GM19239 (cell line): ENCODE measurements around the gene NADK.

Experiments used
- DNase-seq: peaks from one replicate; pipeline ENCODE4 v3.0.0; 2011; ENCODE audit warnings: low spot score; ENCODE audit not compliant: insufficient read length
- FAIRE-seq: peaks from 2 replicates; lab custom pipeline; 2011; peaks lifted over from hg19 to GRCh38; lab: Jason Lieb, UNC

NADK gene

DNA sequence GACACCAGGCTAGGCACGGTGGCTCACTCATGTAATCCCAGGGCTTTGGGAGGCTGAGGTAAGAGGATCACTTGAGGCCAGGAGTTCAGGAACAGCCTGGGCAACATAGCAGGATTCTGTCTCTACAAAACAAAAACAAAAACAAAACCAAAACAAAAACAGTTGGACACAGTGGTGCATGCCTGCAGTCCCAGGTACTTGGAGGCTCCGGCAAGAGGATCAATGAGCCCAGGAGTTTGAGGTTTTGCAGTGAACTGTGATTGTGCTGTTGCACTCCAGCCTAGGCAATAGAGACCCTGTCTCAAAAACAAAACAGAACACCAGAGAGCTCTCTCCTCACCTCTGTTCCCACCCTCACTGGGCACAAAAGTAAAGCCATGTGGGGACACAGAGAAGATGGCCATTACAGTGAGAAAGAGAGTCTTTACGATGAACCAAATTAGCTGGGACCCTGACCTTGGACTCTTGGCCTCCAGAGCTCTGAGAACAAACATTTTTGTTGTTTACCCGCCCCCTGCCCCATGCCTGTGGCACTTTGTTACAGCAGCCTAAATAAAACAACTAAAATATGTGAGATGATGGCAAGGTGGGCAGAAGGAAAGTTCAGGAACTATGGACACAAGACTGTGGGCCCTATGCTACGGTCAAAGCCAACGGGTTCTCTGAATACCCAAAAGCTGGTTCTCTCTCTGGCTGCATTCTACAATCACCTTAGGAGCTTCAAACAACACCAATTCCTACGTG, 9.8 kb downstream of the NADK start:
- no peak for FAIRE-seq
- DNase-seq, result no peak

DNA sequence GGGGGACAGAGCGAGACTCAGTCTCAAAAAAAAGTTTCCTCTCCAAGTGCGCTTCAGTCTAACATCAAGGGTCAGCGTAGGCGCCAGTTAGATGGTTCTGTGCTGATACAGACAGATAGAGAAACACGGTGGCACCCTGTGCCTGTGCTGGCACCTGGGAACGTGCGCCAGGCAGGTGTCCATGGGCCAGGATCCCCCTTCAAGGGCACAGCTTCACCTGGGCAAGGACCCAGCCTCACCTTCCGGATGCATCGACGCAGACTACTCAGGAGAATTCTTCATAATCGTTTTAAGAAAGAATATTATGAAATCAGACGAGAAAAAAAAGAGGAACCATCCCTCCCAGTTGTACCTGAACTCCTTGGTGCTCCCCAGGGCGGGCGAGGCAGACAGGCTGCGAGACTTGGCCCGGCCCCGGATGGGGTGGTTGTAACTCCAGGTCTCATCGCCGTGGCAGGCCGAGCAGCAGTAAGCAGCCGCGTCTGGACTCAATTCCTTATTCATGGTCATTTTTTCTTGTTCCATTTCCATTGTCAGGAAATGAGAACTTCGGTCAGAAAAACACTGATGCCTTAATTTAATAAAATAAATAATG, 13.3 kb downstream of the NADK start:
- FAIRE-seq, result no peak
- DNase-seq, result no peak

DNA sequence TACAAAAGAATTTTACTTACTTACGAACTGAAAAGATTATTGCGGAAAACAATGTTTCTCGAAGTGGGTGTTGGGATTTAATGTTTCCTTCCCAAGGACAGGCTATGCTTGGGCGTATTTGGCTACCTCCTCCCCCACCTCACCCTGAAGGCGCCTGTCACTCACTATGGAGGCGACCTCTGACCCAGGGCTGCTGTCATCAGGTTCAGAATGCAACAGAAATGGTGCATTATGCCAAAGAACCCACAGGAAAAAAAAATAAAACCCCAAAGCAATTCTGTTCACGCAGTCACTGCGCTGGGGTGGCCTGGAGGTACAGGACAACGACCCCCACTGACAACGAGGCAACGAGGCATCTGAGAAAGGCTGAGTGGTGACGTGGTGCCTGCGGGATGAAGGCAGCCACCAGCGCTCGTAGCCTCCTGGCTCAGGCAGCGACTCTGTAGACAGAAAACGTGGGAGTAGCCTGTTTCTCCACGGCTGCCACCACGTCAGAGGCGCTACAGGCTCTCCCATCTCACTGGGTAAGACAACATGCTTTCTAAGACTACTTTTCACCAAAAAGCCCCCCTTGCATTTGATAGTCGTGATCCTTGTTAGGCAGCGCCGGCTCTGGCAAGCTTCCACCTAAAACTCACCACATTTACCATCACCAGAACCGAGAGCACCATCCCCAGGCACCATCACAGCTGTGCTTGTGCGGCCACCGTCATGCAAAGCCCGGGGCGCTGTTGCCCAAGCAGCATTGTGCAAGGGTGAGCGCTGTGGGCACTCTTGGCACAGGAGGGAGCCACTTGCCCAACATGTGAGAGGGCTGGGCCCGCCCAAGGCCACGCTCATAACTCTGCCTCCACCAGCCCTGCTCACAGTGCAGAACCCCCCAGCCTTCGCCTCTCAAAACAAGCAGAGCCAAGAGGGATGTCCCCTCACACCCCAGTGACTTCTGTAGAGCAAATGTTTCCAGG, 14.3 kb downstream of the NADK start:
- DNase-seq, result no peak
- FAIRE-seq, result no peak

DNA sequence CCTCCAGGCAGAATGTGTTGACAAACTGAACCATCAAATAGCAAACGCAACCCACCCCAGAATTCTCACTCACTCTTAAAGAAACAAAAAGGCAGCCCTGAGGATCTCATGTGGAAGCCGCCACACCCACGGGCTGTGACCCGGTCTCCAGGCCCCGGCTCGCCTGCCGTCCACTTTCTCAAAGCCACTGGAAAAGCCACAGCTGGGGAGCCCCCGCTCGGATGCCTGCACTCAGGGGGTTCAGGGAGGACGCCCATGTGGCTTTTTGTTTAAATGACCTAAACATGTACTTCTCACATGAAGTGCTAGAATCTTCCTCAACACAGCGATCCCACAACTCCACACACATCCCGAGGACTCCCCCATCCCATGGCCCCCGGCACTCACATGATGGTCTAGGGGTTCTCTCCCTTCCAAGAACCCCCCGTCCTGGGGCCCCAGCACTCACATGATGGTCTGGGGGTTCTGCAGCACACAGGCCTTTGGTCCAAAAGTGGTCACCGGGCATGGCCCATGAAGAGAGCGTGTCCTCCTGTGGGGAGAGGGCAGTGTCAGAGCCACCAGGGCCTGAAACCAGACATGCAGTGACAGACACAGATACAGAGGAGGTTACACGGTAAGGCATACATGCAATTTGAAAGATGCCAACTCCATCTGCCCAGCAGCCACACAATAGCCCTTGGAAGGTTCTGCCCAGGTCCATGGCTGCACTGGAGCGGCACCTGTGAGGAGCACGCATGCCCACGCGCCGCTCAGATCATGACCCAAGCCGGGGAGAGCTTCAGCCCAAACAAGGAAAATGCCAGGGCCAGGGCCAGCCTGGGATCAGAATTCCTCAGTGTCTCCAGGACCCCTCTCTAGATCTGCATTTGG, 16.5 kb downstream of the NADK start:
- no peak for FAIRE-seq
- no peak for DNase-seq

DNA sequence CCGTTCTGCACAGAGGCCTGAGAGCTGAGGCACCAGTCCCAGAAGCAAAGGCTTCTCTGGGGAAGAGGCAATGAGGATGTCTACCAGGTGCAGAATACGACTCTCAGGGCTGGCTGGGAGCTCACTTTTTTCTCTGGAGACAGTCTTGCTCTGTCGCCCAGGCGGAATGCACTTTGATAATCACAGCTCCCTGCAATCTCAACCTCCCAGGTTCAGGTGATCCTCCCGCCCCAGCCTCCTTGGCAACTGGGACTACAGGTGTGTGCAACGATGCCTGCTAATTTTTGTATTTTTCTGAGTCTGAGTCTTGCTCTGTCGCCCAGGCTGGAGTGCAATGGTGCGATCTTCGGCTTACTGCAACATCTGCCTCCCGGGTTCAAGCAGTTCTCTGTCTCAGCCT, 17.6 kb downstream of the NADK start:
- FAIRE-seq (no peak), DNase-seq (no peak)

DNA sequence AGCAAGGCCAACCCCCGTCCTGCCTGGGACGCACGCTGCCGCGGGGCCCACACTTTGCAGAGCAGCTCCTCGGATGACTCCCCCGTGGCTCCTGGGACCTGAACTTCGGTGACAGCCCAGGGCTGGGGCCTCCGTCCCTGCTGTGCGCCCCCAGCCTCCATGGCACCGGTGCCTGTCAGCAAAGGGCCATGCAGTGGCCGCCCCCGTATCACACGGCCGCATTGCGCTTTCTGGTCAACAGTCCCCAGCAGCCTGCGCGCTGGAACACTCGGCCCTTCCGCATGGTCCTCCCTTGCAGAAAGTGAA, 18.0 kb downstream of the NADK start:
- no peak for FAIRE-seq
- no peak for DNase-seq

DNA sequence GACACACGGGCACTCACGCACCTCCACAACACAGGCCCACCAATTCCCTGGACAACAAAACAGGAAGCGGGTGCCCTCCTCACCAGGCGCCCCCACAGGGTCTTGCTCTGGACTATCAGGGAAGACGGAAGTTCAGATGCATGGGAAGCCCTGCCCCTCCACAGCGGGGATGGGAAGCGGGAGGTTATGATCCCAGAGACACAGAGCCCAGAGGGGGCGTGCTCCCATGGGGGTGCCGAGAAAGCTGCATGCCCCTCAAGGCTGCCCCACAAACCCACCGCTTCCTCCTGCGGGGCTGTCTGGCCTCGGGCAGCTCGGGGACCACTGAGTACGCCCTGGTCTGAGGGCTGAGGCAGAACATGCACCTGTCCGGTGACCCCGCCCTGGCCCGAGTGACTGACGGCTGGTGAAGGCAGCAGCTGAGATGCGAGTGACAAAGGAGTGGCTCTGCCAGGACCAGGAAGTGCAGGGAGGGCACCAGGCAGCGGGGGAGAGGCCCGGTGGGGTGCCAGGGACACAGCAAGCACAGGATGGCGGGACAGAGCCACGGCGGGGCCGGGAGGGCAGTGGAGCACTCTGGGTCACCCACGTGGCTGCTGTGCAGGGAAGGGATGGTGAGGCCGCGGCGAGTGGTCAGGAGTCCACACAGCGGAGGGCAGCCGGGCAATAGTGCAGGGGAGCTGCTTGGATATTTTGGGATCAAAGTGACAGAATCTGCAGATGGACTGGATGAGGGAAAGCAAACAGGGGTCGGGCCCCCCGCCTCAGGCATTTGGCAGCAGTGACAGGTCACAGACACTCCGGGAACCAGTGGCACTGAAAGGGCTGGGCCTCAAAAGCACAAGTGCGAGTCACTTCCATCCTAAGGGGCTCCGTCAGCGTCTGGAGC, 18.6 kb downstream of the NADK start:
- FAIRE-seq (no peak), DNase-seq (no peak)

DNA sequence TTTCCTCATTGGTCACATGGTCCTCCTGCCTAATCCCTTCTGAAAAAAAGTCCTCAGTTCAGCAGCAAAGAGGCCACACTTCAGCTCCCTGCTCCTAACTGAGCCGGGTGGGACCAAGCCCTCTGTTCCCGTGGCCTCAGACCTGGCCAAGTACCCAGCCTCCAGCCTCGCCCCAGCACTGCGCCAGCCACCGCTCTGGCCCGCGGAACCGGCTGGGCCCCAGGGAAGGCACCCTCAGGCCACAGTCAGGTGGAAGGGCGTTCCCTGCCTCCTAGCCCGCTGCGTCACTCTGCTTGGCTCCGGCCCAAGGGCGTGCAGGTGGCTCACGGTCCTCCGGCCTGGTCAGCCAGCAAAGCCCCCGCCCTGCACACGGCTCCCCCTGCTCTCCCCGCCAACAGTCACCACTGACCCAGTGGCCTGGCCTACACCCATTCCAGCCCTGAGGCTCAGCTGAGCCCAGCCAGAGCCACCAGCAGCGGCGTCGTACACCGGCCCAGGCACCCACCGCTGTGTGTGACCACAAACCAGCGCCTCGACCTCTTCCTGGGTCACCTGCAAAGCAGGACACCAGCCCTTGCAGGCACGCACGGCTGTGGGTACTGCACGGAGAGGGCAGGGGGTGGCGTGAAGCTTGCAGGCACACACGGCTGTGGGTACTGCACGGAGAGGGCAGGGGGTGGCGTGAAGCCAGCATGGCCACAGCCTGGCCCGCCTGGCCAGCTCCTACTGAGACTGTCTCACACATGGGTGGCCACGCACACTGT, 19.4 kb downstream of the NADK start:
- FAIRE-seq, result no peak
- no peak for DNase-seq

DNA sequence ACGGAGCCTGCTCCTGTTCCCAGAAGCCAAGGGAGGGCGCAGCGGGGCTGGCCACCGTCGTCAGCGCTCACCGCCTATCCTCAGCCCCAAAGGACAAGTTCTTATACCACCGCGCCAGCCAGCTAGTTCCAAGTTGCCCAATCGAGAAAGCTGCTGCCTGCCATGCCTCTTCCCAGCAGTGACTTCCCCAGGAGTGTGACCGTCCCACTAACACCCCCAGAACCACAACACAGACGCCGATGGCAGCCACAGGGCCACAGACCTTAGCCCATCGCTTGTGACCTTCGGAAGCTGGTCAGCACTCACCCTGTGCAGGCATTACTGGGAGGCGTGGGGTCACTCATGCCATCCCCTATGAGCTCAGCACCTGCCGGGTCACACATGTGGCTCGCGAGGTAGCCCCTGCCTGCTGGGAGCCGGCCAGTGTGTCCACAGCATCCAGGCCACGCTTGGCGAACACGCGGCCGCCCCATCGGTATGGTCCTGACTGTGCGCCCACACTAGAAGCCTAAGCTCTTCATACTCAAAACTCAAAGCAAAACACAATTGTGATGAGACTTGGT, 20.1 kb downstream of the NADK start:
- FAIRE-seq, result no peak
- DNase-seq, result no peak

DNA sequence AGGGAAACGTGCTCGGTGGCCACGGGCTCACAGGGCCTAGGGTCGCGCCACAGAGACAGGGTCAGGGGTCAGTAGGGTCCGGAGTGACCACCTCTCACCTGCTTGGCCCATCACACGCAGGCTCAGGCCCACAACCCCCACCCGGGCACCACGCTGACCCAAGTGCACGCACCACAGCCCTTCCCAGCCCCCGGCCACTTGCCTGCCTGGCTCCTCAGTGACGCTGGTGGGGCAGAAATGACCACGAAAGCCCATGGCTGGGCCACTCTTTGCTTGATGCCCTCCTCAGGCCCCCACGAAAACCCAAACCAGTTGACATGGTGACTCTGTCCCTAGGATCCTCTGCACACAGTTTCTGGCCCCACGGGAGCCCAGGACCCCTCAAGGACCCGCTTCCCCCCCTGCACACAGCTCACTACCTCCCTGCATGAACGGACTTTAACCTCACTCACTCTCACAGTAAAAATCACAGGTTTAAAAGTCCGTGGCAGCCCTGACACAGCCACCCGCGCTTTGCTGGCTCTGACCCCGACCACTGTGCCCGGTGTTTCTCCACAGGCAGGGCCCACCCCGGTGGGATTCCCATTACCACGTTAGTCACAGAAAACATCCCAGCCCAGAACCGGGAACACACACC, 20.7 kb downstream of the NADK start:
- DNase-seq (no peak), FAIRE-seq (no peak)

DNA sequence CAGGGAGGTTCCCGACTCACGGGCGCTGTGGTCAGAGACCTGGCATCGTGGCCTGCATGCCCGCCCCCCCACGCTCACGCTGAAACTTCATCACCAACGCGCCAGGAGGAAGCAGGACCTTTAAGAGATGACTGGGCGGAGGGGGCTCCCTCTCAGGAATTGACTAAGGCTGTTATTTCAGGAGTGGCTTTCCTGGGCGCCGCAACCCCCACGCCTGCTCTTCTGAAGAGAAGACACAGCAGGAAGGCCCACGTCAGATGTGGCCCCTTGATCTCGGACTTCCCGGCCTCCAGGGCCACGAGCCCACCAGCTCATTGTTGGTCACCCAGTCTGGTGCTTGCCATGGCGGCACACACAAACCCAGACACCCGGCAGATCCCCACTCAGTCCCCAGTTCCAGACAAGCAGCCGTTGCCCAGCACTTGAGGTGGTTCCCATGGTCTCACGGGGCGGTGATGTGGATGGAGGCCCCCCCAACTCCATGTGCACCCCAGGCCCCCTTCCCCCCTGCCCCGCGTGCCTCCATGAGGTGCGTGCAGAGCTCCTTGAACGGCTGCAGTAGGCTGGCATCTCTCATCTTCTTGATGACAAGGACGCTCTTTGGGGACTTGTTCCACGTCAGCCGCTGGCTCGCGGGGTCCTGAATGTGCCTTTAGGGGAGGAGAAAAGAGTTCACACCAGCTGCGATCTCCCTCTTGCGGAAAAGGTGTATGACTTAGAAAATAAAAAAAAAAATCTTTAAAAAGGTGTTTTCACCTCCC, 21.4 kb downstream of the NADK start:
- DNase-seq, result no peak
- FAIRE-seq, result no peak

DNA sequence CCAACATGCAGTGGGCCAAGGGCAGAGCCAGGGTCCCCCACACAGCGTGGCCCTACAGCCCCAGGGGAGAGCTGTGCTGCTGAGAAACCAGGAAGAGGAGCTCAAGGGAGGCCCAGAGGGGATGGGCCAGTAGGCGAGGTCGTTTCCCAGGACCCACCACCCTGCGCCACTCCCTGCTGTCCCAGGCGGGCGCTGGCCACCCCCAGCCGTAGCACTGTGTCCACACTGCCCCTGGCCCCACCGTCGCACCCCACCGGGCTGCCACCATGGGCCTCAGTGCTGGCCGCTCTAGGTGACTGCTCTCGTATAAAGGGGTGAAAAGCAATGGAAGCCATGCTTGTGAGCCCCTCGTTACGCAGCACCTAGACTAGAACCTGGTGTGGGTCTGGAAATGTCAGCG, 22.4 kb downstream of the NADK start:
- FAIRE-seq (no peak), DNase-seq (no peak)

DNA sequence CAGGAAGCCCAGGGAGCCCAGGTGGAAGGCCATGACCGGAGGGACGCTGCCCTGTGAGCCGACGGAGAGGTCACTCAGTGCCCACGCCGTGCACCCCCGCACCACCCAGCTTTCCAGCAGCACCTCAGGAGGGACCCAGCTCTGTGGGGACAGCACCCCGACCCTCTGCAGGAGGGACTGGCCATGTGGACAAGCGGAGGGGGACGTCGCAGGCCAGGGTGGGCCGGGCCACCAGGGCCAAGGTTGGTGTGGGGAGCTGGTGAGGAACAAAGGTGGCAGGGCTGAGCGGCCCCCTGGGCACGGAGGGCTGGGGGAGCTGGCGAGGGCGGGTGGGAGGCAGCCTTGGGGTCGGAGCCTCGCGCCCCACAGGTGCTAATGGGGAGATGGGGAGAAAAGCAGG, 22.8 kb downstream of the NADK start:
- no peak for DNase-seq
- no peak for FAIRE-seq

DNA sequence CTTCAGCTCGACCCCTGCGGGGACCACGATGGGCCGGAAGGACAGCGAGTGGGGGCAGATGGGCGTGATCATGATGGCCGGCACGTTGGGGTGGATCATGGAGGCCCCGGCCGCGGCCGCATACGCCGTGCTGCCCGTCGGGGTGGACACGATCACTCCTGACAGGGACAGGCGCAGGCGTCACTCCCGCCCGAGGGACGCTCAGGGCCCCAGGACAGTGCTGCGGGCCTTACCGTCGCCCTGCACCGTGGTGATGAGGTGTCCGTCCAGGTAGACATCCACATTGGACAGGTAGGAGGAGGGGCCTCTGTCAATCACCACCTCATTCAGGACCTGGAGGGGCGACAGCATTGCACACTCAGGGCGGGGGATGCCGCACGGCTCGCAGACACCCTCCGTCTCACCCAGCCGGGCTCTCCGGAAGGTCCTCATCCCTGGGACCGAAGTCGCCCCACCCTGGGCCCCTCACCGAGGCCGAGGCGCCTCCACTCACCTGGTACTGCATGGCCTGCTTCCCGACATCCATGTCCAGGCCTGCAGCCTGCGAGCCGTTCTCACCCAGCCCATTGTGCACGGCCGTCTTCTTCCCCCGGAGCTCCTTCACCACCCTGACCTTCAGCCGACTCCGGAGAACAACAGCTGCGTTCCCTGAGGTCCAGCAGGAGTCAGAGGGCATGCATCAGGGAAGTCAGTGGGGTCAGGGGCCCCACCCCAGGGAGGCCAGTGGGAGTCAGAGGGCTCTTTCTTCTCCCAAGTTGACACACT, 24.0 kb downstream of the NADK start:
- DNase-seq (no peak), FAIRE-seq (no peak)

DNA sequence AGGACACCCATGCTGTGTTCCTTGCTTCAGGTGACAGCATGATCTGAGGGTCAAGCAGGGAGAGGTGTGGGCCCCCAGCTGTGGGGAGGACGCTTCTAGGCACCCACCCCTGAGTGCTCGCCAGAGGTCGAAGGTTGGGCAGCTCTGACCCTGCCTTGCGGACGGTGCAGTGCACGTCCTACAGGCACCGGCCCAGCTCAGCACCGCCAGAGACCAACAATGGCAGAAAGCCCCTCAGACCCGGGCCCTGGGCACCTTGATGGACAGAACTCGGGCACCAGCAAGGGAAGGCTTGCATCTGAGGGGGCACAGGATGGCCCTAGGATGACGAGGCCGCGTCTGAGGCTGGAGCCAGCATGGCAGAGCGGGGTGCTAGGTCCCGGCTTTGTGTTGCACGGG, 24.7 kb downstream of the NADK start:
- DNase-seq, result no peak
- no peak for FAIRE-seq
